ENCODE measurements around the gene ZNF358.

ZNF358 gene

DNA sequence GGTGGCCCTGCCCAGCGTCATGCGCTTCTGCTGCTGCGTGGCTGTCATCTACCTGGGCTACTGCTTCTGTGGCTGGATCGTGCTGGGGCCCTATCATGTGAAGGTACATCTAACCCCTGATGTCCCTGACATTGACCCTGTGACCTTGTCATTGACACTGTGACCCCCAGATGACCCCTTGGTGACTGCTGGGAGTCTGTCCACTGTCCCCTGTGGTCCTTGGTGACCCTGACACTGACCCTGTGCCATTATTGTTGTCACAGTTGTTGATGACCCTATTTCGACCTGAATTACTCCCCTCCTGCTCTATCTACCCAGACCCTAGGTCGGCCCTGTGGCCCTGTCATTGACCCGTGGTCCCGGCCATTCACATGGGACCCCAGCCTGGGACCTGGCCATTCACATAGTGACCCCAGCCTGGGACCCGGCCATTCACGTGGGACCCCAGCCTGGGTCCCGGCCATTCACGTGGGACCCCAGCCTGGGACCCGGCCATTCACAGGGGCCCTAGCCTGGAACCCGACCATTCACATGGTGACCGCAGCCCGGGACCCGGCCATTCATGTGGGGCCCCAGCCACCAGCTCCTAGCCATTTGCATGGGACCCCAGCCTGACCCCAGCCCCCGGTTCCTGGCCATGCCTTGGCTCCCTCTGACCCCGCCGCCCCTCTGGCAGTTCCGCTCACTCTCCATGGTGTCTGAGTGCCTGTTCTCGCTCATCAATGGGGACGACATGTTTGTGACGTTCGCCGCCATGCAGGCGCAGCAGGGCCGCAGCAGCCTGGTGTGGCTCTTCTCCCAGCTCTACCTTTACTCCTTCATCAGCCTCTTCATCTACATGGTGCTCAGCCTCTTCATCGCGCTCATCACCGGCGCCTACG is 13.9 kb downstream of the ZNF358 start:
- DNase-seq (ENCODE audit: low read depth, low spot score) = no peak
- H3K4me3 ChIP-seq (ENCODE audit: low read depth, low read length) = no peak overlapping the region
- ChIA-PET CTCF (interaction anchor here (5.7 kb wide), 1 partner anchor 175 kb away, joined by 37 read pairs; no protein-coding TSS in a partner anchor), POLR2A (no interaction called here)
- TF ChIP-seq, protein P1, sequence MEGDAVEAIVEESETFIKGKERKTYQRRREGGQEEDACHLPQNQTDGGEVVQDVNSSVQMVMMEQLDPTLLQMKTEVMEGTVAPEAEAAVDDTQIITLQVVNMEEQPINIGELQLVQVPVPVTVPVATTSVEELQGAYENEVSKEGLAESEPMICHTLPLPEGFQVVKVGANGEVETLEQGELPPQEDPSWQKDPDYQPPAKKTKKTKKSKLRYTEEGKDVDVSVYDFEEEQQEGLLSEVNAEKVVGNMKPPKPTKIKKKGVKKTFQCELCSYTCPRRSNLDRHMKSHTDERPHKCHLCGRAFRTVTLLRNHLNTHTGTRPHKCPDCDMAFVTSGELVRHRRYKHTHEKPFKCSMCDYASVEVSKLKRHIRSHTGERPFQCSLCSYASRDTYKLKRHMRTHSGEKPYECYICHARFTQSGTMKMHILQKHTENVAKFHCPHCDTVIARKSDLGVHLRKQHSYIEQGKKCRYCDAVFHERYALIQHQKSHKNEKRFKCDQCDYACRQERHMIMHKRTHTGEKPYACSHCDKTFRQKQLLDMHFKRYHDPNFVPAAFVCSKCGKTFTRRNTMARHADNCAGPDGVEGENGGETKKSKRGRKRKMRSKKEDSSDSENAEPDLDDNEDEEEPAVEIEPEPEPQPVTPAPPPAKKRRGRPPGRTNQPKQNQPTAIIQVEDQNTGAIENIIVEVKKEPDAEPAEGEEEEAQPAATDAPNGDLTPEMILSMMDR (IDR thresholded peaks at IDR 0.05; ENCODE audit: insufficient read depth, low read length, missing control alignments) = no peak

DNA sequence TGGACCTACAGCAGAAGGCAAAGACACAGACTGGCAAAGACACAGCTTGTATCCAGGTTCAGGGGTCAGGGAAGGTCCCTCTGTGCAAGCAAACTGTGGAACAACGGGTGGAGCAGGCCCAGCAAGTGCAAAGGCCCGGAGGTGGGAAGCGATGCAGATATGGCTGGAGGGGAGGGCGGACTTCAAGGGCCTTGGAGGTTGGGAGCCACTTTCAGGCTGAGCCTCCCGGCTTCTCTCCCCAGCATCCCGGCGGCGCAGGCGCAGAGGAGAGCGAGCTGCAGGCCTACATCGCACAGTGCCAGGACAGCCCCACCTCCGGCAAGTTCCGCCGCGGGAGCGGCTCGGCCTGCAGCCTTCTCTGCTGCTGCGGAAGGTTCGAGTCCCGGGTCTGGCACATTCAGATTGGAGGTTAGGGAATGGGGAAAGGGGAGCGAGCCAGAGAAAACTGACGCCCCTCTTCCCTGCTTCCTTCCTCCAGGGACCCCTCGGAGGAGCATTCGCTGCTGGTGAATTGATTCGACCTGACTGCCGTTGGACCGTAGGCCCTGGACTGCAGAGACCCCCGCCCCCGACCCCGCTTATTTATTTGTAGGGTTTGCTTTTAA is 17.5 kb downstream of the ZNF358 start:
- no peak for DNase-seq (ENCODE audit: low read depth, low spot score)
- POLR2A ChIA-PET = interaction anchor here (4.2 kb wide), 1 partner anchor 10 kb away, joined by 42 read pairs; the partner anchor contains the start of gene MCOLN1
- CTCF ChIA-PET = interaction anchor here (2.7 to 5.7 kb wide), 2 partner anchors 11 to 179 kb away, joined by 11 to 37 read pairs; partner anchors contain the start of gene MCOLN1
- TF ChIP-seq, protein P1 (IDR thresholded peaks at IDR 0.05; ENCODE audit: insufficient read depth, low read length, missing control alignments) = no peak
- peak overlapping the region; percentile 99 for H3K4me3 ChIP-seq (ENCODE audit: low read depth, low read length)

DNA sequence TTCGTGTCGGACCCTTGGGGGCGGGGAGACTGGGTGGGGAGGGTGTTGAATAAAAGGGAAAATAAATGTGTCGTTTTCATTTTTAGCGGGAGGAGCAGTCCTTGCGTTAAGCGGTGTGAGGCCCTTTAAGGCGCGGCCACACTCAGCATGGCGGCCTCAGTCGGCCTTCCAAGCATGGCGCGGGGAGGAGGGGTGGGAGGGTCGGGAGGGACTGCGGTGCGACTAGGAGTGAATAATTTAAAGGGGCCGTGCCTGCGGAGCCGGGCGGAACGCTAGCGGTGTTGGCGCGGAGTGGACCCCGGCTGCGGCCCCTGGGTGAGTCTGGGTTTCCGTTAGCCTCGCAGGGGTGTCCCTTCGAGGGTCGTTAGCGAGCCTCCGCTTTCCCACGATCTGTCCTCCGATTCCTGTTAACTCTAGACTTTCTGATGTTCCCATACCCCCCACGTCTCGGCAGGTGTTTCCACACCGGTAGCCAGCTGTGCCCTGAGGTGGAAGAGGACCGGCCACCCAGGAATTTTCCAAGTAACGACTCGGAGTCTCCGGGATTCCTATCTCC is 18.1 kb downstream of the ZNF358 start:
- ChIA-PET CTCF (interaction anchor here (0.9 to 5.7 kb wide), 5 partner anchors 11 to 179 kb away, joined by 3 to 37 read pairs (median 5); partner anchors contain the start of gene MCOLN1), POLR2A (interaction anchor here (1.2 to 4.2 kb wide), 3 partner anchors 11 to 180 kb away, joined by 4 to 42 read pairs (median 5); partner anchors contain the start of gene MCOLN1)
- TF ChIP-seq, protein P1 (IDR thresholded peaks at IDR 0.05; ENCODE audit: insufficient read depth, low read length, missing control alignments) = no peak
- DNase-seq (ENCODE audit: low read depth, low spot score) = no peak
- peak overlapping the region; percentile 99 for H3K4me3 ChIP-seq (ENCODE audit: low read depth, low read length)

DNA sequence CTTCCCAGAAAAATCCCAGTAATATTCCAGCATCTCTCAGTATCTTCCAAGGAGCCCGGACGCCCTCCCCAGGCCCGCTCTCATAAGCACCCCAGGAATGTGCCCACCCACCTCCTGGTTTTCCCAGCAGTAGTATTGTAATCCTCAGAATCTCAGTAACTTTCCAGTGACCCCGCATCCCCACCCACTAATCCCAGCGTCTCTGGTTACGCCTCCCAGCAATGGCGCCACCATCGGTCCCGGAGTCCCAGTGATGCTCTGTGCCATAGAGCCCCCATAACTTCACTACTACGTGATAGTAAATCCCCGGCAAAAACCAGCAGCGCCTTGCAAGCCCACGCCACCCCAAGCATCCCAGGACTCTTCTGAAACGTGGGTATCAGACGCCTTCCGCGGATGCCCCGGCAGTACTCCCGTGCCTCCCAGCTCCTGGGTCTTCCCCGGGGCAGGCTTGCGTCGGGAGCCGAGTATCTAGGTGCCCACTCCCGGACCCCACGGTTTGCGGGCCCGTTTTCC is 18.7 kb downstream of the ZNF358 start:
- POLR2A ChIA-PET = interaction anchor here (1.1 to 4.2 kb wide), 4 partner anchors 11 to 180 kb away, joined by 4 to 42 read pairs (median 6); partner anchors contain the start of gene MCOLN1
- TF ChIP-seq, protein P1 (IDR thresholded peaks at IDR 0.05; ENCODE audit: insufficient read depth, low read length, missing control alignments) = peak; percentile 31
- CTCF ChIA-PET = interaction anchor here (0.9 to 5.7 kb wide), 6 partner anchors 12 to 180 kb away, joined by 3 to 37 read pairs (median 4); partner anchors contain the start of gene MCOLN1
- peak overlapping the region; percentile 99 for H3K4me3 ChIP-seq (ENCODE audit: low read depth, low read length)
- no peak for DNase-seq (ENCODE audit: low read depth, low spot score)

DNA sequence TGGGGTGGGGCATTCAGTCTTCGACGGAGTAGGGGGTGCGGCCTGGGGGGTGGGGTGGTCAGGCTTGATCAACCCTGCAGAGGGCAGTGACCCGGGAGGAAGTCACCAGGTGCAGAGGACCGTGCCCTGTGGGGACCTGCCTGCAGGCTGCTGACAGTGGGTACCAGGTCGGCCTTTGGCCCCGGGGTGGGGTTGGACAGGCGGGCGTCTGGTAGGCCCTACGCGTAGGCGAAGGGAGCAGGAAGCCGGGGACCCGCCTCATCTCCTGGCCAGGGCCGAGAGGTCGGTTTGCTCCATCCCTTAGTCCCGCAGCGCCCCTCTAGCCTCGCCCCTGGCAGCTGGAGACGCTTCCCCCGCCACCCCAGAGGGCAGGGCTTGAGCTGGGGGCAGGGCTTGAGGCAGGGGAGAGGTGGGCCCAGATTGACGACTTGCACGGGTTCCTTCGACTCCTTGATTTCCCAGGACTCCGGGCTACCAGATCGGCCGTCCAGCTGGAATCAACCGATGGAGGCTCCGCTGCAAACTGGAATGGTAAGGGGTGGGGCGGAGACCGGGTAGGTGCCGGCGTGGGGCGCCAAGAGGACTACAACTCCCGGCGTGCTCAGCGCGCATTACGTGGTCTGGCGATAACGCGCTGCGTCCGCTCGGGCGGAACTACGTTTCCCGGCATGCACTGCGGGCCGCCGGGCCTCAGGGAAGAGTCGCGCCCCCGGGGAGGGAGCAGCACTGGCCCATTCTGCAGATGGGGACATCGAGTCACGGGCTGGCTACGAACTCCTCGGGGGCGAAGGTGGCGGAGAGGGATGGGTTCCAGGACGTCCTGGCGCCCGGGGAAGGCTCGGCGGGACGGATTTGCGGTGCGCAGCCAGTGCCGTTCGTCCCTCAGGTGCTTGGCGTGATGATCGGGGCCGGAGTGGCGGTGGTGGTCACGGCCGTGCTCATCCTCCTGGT is 19.4 kb downstream of the ZNF358 start, which contains the start of gene PNPLA6:
Gene PNPLA6, plus strand, starts transcription at position 671 of the 951 bp plus-strand sequence. Its CDS starts 72 bp downstream, at position 743.
- POLR2A ChIA-PET = interaction anchor here (1.1 to 4.2 kb wide), 4 partner anchors 12 to 181 kb away, joined by 4 to 42 read pairs (median 6); partner anchors contain the start of gene MCOLN1
- TF ChIP-seq, protein P1 (IDR thresholded peaks at IDR 0.05; ENCODE audit: insufficient read depth, low read length, missing control alignments) = no peak
- no peak for DNase-seq (ENCODE audit: low read depth, low spot score)
- peak within 1 kb of the TSS; percentile 99 for H3K4me3 ChIP-seq (ENCODE audit: low read depth, low read length)
- CTCF ChIA-PET = interaction anchor here (1.0 to 5.7 kb wide), 3 partner anchors 14 to 181 kb away, joined by 3 to 37 read pairs (median 4); no protein-coding TSS in a partner anchor

Data from AG04449 (cell line).